SIG-M5 (cell line): ENCODE measurements around the gene PFKP.
"Not testable (repeated sequence)": the region's sequence is repeated elsewhere in the genome, so short reads cannot be mapped to it uniquely, and the experiment has no call there.

Experiments used
- DNase-seq: peaks from one replicate; lab custom pipeline; 2025; lab: John Stamatoyannopoulos, UW

The PFKP gene

DNA sequence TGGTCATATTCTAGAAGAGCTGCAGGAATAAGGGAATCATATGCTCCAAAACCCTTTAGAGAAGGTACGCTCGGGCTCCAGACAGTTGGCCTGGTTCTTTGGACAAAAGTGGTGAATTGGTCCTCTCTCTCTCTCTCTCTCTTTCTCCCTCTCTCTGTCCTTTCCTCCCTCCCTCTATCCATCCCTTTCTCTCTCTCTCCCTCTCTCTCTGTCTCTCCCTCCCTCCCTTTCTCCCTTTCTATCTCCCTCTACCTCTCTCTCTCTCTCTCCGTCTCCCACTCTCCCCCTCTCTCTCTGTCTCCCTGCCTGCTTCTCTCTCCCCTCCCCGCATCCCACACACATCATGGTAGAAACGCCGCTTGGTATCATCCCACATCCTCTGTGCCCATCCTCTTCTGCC, 19.8 kb upstream of the PFKP start:
- DNase-seq: no peak

DNA sequence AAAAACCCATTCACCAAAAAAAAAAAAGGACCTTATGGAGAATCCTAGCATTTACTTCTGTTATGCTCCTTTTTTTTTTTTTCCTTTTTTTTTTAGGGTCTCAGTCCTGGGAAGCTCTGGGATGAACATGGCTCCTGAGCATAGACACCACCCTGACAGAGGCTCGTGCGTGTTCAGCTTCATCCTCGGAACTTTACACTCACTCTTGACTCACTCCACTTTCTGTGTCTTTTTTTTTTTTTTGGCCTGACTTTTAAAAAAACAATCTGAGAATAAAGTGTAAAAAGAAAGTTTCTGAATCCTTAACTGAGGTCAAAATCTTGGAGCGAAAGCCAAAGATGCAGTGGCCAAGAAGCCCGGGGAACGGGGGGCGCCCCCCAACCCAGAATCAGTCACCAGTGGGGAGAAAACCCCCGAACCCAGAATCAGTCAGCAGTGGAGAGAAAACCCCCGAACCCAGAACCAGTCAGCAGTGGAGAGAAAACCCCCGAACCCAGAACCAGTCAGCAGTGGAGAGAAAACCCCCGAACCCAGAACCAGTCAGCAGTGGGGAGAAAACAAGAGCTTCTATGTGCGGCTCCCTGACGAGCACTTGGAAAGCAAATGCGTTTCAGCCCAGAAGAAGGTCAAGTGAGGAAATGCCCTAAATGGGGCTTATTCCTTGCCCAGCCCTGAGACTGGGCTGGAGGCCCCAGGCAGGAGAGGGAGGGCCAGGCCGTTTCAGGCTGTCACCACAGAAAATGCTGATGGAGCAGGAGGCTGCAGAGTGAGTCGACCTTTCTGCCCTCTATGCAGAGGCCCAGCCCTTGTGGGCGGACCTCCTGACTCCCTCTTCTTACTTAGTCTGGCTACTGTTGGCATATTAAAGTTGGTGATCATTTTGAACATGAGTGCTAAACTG, 19.0 kb upstream of the PFKP start:
- no peak for DNase-seq

DNA sequence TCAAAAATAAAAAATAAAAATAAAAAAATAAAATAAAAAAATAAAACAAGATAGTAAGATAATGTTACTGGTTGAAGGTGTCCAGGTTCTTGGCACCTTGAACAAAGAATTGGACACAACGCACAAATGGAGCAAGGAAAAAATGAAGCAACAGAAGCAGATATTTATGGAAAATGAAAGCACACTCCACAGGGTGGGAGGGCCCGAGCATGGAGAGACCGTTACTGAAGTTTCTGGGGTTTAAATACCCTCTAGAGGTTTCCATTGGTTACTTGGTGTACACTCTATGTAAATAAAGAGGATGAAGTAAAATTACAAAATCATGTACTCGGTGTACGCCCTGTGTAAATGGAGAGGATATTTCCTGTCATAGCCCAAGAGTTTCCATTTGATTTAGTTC, 15.7 kb upstream of the PFKP start:
- DNase-seq: no peak

DNA sequence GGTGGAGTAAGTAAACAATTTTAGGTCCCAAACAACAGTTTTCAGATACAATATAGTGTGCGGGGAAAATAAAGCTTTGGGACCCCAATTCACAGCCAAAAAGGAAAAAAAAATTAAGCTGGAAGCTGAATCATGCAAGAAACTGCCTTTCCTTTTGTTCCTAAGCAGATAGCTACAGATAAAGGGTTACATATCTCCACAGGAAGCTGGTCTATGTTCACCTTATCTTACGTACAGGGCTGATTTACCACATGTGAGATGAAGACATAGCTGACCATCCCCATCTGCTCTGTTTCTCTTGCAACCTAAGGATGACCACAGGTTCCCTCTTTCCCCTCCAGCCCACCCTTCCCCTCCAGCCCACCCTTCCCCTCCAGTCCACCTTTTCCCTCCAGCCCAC, 14.2 kb upstream of the PFKP start:
- no peak for DNase-seq

DNA sequence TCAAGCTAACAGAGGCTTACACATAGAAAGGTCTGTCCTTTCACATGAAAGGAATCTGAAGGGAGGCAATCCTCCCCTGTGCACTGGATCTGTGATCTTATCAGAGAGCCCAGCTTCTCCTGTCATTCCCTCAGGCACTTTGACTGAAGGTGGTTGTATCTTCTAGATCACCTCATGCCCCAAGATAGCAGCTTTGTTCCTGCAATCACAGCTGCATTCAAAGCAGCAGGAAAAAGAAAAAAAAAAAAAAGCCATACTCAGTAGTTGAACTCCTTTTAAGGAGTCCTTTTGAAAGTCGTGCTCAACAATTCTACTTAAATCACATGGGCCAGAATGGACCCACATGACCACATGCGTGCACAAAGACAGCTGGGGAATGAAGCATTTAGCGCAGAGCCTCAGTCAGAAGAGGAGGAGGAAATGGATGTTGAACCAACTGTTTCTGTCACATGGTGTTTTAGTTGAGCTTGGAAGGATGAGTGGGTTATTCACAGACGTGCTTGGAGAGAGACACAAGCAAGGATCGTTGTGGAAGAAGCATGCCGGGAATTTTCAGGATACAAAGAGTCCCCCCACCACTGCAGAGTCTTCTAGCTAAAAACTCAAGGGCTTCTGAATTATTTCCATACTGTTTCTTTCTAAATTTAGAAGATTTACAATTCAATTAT, 13.0 kb upstream of the PFKP start:
- DNase-seq: no peak

DNA sequence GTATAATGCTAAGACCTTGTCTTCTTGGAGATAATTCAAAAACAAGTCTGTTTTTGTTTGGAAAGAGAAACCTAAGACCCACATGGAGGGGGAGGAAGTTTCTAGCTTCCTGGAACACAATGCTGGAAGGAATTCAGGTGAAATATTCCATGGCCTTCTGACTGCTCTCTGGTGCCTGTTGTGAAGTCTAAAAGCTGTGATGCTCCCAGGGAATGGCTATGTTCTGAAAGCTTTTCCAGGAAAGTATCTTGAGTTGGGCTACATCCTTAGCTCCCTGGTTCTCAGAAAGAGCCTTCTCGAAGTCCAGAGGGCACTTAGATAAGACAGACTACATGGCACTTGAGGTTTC, 12.5 kb upstream of the PFKP start:
- no peak for DNase-seq

DNA sequence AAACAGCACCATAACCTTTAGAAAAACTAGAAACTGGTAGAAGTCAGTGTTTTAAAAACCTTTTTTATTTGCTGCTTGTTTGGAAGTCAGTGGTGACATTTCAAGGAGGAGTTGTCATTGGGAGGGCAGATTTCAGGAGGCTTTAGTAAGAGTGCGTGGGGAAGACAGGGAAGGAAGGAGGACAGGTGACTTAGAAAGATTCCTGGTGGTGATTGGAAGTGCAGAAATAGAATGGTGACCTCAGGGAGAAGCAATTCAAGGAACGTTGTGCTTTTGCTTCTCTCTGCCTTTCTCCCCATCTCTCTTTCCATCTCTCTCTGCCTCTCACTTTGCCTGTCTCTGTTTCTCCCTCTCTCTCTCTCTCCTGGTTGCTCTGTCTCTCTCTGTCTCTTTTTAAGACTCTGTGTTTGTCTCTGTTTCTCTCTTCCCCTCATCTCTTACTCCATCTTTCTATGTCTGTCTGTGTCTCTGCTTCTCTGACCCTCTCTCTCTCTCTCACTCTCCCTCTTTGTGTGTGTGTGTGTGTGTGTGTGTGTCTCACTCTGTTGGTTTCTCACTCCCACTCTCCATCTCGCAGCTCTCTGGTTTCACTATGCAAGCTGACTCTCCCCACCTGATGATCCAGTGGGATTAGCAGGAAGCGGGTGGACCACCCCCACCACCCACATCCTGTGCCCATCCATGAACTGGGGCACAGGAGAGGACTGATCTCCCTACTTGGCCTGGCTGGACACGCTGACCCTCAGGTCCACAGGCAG, 10.9 kb upstream of the PFKP start:
- no peak for DNase-seq

DNA sequence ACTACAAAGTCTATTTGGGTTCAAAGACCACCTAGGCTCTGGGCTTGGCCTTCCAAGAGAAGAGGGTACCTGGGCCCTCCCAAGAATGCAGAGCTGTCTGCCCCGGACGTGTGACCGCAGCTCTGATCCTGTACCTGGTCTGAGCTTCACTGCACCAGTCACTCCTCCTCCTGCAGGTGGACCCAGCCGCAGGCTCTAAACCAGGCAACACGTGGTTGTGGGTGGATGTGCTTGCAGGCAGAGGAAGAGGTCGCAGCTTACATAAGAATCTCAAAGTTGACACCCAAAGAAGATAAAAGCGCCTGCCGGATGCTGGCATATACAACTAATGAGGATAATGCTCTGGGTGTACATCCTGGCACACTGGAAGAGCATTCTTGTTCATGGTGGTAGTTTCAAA, 9.4 kb upstream of the PFKP start:
- DNase-seq: no peak

DNA sequence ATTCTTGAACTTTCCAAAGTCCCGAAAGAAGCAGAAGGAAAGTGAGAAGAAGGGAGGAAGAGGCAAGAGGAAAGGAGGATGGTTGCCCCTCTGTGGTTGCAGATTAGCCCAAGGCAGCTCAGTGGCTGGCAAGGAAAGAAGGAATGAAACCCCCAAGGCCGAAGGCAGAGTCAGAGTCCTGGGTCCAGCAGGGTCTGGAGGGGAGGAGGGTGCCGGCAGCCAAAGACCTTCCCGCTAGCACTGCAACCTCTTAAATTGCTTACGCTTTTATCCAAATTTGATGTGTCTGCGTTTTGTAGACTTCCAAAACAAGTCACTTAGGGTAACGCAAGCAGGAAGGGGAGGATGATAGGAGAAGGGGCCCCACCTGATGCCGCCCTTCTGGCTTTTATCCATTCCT, 7.4 kb upstream of the PFKP start:
- DNase-seq: no peak

DNA sequence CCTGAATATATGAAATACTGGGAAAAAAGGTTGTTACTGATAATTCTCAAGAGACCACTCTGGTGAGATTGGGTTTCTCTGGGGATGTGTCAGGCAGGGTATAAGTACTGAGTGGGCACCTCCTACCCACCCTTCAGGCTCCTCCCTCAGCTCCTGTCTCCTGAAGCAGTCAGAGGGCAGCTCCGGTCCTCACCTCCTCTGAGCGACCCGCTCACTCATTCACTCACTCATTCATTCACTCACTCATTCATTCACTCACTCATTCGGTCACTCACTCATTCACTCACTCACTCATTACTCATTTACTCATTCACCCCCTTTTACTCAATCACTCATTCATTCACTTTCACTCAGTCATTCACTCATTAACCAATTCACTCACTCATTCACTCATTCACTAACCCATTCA, 6.9 kb upstream of the PFKP start:
- DNase-seq: no peak

DNA sequence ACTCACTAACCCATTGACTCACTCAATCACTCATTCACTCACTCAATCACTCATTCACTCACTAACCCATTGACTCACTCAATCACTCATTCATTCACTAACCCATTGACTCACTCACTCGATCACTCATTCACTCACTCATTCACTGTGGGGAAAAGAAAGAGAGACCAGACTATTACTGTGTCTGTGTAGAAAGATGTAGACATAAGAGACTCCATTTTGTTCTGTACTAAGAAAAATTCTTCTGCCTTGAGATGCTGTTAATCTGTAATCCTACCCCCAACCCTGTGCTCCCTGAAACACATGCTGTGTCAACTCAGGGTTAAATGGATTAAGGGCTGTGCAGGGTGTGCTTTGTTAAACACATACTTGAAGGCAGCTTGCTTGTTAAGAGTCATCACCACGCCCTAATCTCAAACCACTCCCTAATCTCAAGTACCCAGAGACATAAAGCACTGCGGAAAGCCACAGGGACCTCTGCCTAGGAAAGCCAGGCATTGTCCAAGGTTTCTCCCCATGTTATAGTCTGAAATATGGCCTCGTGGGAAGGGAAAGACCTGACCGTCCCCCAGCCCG, 5.9 kb upstream of the PFKP start:
- DNase-seq: not testable (repeated sequence)

DNA sequence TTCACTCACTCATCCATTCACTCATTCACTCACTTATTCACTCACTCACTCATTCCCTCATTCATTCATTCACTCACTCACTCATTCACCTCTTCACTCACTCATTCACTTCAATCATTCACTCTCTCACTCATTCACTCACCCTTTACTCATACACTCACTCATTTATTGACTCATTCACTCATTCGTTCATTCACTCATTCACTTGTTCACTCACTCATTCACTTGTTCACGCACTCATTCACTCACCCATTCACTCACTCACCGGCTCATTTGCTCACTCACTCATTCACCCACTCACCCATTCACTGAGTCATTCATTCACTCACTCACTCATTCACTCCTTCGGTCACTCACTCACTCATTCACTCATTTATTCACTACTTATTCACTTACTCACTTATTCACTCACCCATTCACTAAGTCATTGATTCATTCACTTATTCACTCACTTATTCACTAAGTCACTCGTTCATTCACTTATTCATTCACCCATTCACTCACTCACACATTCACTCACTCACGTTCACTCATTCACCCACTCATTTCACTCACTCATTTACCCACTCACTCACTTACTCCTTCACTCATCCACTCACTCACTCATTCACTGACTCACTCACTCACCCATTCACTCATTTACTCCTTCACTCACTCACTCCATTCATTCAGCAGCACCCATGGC, 4.7 kb upstream of the PFKP start:
- no peak for DNase-seq

DNA sequence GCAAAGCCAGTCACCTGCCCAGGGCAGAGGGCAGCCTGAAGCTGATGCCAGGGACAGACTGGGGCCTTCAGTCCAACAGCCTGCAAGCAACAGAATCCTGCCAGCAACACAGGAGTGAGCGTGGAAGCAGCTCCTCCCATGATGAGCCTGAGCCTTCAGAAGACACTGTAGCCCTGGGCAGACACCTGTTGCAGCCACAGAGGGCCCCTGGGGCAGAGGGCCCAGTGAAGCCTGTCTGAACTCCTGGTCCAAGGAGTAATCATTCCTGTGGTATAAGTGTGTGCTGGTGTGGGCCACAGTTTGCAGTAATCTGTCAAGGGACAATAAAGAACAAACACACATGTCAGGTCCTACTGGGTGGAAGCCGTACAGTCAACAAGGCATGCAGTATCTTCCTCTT, 2.9 kb upstream of the PFKP start:
- DNase-seq: no peak

DNA sequence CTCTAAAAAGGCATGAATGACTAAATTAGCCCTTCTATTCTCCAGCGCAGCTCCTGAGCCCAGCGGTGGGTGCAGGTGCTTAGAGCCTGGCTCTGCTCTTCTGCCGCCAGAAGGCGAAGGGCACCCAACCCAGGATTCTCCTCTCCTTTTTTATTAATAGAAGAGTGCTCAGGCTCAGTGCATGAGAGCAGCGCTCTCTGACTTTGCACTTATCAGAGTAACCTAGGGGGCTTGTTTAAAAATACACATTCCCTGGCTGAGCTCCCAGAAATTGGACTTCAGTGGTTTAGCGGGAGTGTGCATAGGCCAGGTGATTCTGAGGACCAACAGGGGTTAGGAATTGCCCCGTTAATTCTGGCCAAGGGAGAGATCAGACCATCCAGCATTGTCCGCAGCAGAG, 1.7 kb upstream of the PFKP start:
- DNase-seq: no peak

DNA sequence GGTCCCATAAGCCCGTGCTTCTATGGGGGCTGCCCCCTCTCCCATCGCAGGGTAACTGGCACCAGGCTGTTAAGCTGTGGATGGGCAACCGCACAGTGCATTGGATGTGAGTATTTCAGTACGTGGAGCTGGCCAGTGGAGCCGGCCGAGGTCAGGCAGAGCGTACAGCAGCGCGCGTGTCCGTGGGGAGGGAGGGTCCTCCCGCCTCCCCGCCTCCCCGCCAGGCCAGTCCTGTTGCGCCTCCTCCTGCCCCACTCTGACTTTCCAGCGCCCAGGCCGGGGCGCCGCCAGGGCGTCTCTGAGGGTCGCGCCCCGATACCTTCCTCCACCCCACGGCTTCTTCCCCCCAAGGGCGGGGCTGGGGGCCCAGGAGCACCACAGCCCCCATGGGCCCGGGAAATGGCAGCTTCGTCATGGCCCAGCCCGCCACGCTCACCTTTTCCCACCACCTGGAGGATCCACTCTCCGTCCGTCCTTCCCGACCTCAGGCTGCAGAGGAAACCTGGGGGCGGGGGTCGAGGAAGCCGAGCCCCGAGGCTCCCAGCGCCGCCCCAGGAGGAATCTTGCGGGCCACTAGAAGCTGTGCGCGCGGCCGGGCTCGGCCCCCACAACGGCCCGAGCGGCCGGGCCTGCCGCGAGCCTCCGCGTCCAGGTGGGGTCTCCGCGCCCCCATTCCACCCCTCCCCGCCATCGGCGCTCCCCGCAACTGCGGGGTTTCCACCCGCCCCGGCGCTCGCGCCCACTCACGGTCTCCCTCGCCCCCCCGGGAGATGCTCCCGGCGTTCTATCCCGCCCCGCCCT, 831 bp upstream of the PFKP start:
- DNase-seq: no peak

DNA sequence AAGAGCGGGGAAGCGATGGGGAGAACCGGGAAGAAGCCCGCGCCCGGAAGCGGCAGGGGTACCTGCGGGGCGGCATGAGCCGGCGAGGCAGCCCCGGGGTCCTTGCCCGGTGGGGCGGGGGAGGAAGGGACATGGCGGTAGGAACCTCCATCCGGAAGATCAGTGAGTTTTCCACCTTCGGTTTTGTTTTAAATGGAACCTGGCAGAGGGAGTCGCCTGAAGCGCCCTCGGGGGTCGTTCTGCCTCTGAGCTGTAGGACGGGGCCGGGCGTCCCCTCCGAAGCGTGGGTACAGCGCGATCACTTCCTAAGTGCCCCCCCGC, 471 bp downstream of the PFKP start:
- no peak for DNase-seq

DNA sequence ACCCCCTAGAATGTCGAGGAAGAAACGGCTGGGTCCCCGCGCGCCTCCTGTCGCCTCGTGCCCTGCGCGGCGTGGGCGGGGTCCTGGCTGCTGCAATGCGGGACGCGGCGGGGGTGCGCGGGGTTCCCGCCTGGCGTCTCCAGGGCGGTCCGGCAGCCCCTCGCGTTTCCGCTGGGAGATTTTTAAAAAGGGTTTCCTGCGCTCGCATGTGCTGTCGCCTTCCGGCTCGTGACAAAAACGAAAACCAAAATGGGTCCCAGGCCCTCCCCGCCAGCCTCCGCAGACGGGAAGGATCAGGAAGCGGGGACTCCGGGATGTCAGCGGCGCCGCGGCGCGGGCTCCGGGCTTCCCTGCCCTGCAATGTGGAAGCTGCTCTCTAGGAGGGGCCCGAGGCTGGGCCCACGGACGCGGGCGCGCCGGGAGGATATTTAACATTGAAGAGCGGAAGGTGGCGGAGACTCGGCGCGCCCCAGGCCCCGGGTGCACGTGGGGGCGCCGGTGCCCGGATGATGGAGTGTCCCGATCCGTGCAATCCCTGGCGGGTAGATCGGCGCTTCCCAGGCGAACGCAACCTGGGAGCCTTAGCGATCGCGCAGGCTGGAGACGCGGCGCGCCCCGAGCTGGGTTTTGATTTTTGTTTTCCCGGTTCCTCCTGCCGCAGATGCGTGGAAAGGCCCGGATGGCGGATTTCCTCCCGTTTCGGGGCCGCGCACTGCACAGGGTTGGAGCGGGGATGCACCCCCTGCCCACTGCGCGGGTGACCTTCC, 1.0 kb downstream of the PFKP start:
- DNase-seq: no peak

DNA sequence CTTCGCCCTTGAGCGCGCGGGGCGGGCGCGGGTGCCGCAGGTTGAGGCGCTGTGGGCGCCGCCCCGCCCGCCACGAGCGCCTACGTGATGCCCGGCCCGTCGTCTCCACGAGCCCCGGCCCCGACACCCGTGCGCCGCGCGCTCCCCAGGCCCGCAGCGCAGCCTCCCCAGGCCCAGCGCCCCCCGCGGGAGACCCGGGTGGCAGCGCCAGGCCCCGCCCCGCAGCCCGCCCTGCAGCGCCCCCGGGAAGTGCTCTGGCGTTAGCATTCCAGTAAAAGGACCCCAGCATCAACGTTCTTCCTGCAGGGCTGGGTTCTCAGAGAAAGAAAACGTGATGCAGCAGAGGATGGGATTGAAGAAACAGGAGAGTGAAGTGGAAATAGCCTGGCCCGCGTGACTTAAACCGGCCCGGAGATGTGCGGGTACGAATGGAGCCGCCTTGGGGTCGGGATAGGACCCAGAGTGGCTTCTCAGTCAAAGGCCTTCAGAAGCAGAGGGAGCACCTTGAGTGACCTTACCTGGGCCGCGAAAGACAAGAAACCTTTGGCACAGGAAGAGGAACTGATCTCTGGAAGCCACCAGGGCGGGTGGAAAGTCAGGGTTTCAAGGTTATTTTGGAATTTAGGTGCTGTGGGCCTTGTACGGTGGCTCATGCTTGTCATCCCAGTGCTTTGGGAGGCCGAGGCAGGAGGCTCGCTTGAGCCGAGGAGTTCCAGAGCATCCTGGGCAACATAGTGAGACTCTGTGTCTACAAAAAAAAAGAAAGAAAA, 1.8 kb downstream of the PFKP start:
- DNase-seq: no peak

DNA sequence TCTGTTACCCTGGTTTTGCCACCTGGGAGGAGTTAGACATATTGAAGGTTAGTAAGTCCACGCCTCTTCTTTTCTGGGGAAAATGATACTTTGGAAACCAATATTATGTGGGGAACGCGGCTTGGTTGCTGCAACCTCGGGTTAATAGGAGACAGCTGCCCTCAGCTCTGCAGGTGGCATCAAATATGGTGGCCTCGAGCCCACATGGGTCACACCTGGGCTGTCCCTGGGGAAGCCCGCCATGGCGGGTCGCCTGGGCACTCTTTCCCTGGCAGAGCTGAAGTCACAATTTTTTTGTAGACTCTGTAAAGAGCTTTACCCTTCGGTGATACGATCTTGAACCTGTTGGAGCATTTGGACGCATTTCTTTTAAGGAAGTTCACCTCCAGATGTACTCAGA, 2.5 kb downstream of the PFKP start:
- DNase-seq: no peak
